ENCODE measurements around the gene CELA2B. TPM values are rescaled to one million over a fixed set of nuclear protein-coding genes. Genes with fewer than 3 reads are reported as not detected.
"Not testable (repeated sequence)": the region's sequence is repeated elsewhere in the genome, so short reads cannot be mapped to it uniquely, and the experiment has no call there.

Gene CELA2B
- total RNA-seq, 1 donor from 2014 or later: not detected

- intact Hi-C loops (cut with micrococcal nuclease): no loop called here
Measured at GRCh38 chr1:15508700-15509487, 33.0 kb downstream of the CELA2B start.

GRCh38 chr1:15509586-15509985 lies 33.7 kb downstream of the CELA2B start:
- no peak overlapping the region for H3K4me3 ChIP-seq
- H3K27me3 ChIP-seq (ENCODE audit: low read depth): no peaks in the 10 kb centered on the region
- TF ChIP-seq CTCF (IDR thresholded peaks at IDR 0.05; ENCODE audit: borderline replicate concordance): no peak
- H3K27ac ChIP-seq (replicated peaks): no peak overlapping the region
- H3K9me3 ChIP-seq (replicated peaks): no peaks in the 10 kb centered on the region
- intact Hi-C loops (cut with micrococcal nuclease): no loop called here
- DNase-seq: no peak
- peaks cover 41% of the 10 kb centered on the region for H3K36me3 ChIP-seq
- peaks cover 23% of the 10 kb centered on the region for H3K4me1 ChIP-seq

More at GRCh38 chr1:15508700-15509487, 33.0 kb downstream of the CELA2B start:
- H3K9me3 ChIP-seq (replicated peaks): no peaks in the 10 kb centered on the region
- TF ChIP-seq CTCF (IDR thresholded peaks at IDR 0.05; ENCODE audit: borderline replicate concordance): no peak
- no peak overlapping the region for H3K4me3 ChIP-seq
- peaks cover 23% of the 10 kb centered on the region for H3K4me1 ChIP-seq
- peaks cover 48% of the 10 kb centered on the region for H3K36me3 ChIP-seq
- no peak overlapping the region for H3K27ac ChIP-seq (replicated peaks)
- no peak for DNase-seq
- H3K27me3 ChIP-seq (ENCODE audit: low read depth): no peaks in the 10 kb centered on the region

GRCh38 chr1:15510611-15511405 lies 34.9 kb downstream of the CELA2B start:
- H3K4me3 ChIP-seq: no peak overlapping the region
- no peak for DNase-seq
- no peaks in the 10 kb centered on the region for H3K27me3 ChIP-seq (ENCODE audit: low read depth)
- intact Hi-C loops (cut with micrococcal nuclease): no loop called here
- TF ChIP-seq CTCF (IDR thresholded peaks at IDR 0.05; ENCODE audit: borderline replicate concordance): no peak
- peaks cover 30% of the 10 kb centered on the region for H3K36me3 ChIP-seq
- no peak overlapping the region for H3K27ac ChIP-seq (replicated peaks)
- peaks cover 23% of the 10 kb centered on the region for H3K4me1 ChIP-seq
- H3K9me3 ChIP-seq (replicated peaks): no peaks in the 10 kb centered on the region

GRCh38 chr1:15513192-15513591 lies 37.3 kb downstream of the CELA2B start:
- intact Hi-C loops (cut with micrococcal nuclease): no loop called here
- H3K36me3 ChIP-seq: peaks cover 30% of the 10 kb centered on the region
- no peaks in the 10 kb centered on the region for H3K9me3 ChIP-seq (replicated peaks)
- no peak overlapping the region for H3K27ac ChIP-seq (replicated peaks)
- no peaks in the 10 kb centered on the region for H3K27me3 ChIP-seq (ENCODE audit: low read depth)
- H3K4me1 ChIP-seq: peaks cover 7% of the 10 kb centered on the region
- TF ChIP-seq CTCF (IDR thresholded peaks at IDR 0.05; ENCODE audit: borderline replicate concordance): no peak
- H3K4me3 ChIP-seq: no peak overlapping the region
- DNase-seq: no peak

GRCh38 chr1:15513919-15514318 lies 38.0 kb downstream of the CELA2B start:
- H3K36me3 ChIP-seq: peaks cover 30% of the 10 kb centered on the region

GRCh38 chr1:15514557-15514956 lies 38.7 kb downstream of the CELA2B start:
- H3K9me3 ChIP-seq (replicated peaks); DNase-seq; H3K4me1 ChIP-seq; H3K27me3 ChIP-seq (ENCODE audit: low read depth); H3K27ac ChIP-seq (replicated peaks); intact Hi-C loops (cut with micrococcal nuclease); H3K4me3 ChIP-seq: not testable (repeated sequence)
- H3K36me3 ChIP-seq: peaks cover 30% of the 10 kb centered on the region

More at GRCh38 chr1:15513919-15514318, 38.0 kb downstream of the CELA2B start:
- H3K4me3 ChIP-seq: no peak overlapping the region
- H3K4me1 ChIP-seq: no peaks in the 10 kb centered on the region
- H3K9me3 ChIP-seq (replicated peaks): no peaks in the 10 kb centered on the region
- intact Hi-C loops (cut with micrococcal nuclease): no loop called here
- no peak for DNase-seq
- no peak overlapping the region for H3K27ac ChIP-seq (replicated peaks)
- no peaks in the 10 kb centered on the region for H3K27me3 ChIP-seq (ENCODE audit: low read depth)
- no peak for TF ChIP-seq CTCF (IDR thresholded peaks at IDR 0.05; ENCODE audit: borderline replicate concordance)
